HepG2 (cell line): ENCODE measurements around the gene CDO1. TPM values are rescaled to one million over a fixed set of nuclear protein-coding genes. Genes with fewer than 3 reads are reported as not detected.

ENCODE experiments used
- ATAC-seq: fragments of 200-7000 bp; cut with Tn5 transposase; 3 replicates; pipeline ENCODE4 v1.9.1; 2020; ENCODE audit warnings: mild to moderate bottlenecking, moderate library complexity
- BruUV-seq: library from RNA; stranded (reverse); fragments of 400-500 nt; replicated peaks from 2 replicates; lab custom pipeline; 2021; lab: Mats Ljungman, UMichigan
- CTCF ChIA-PET: fragments of 300-600 bp; formaldehyde crosslinking; extraction: SDS; loops from one replicate; lab custom pipeline; 2021; ENCODE audit warnings: low total read pairs, inconsistent platforms, low intra/inter-chr PET ratio; lab: Yijun Ruan, JAX
- POLR2A ChIA-PET: fragments of 350-600 bp; sonication (Branson Sonifier 250); formaldehyde crosslinking; loops from one replicate; lab custom pipeline; 2020; ENCODE audit warnings: antibody characterized with exemption, inconsistent platforms; lab: Yijun Ruan, JAX
- DNase-seq: peaks from one replicate; pipeline ENCODE4 v3.0.0-alpha.2; 2015; ENCODE audit warnings: low spot score
- FAIRE-seq: peaks from 3 replicates; lab custom pipeline; 2011; peaks lifted over from hg19 to GRCh38; lab: Jason Lieb, UNC
- H2AFZ ChIP-seq: one replicate; pipeline ENCODE4 v1.6.1; 2011; ENCODE audit warnings: low read length, inconsistent platforms
- H3K27ac ChIP-seq: fragments of 300-600 bp; 3 replicates; pipeline ENCODE4 v1.8.0; 2011; ENCODE audit warnings: mixed run types, mild to moderate bottlenecking, mixed read lengths, low read length, inconsistent platforms; ENCODE audit not compliant: insufficient read depth; ENCODE audit errors: extremely low read length
- H3K27me3 ChIP-seq, 2 experiments: fragments of 200-600 bp in 1 of 2; 2 replicates in 1 of 2; 3 replicates in 1 of 2; pipeline versions ENCODE4 v1.6.0 to v1.8.0; 2011; ENCODE audit warnings: low read length in 2 of 2, mild to moderate bottlenecking in 2 of 2, moderate library complexity in 2 of 2, inconsistent platforms in 1 of 2; ENCODE audit not compliant: insufficient read depth in 2 of 2, control insufficient read depth in 1 of 2
- H3K36me3 ChIP-seq, 2 experiments: fragments of 200-600 bp in 1 of 2; replicated peaks in 1 of 2; 2 replicates in 1 of 2; 3 replicates in 1 of 2; pipeline versions ENCODE4 v1.5.1 to v1.8.0; 2011; ENCODE audit warnings: low read length in 2 of 2, inconsistent platforms in 1 of 2; ENCODE audit not compliant: insufficient read depth in 2 of 2, control insufficient read depth in 1 of 2
- H3K4me1 ChIP-seq: 2 replicates; pipeline ENCODE4 v1.5.1; 2012; ENCODE audit warnings: low read length, inconsistent platforms; ENCODE audit not compliant: insufficient read depth
- H3K4me2 ChIP-seq: 2 replicates; pipeline ENCODE4 v1.6.0; 2011; ENCODE audit warnings: low read depth, low read length, inconsistent platforms
- H3K4me3 ChIP-seq, 3 experiments: fragments of 200-600 bp in 1 of 3; sonication (generic), shearing (Covaris generic) in 1 of 3; replicated peaks in 1 of 3; 2 replicates each; pipeline ENCODE4 v1.5.1; 2011 to 2016; ENCODE audit warnings: low read length in 3 of 3, inconsistent platforms in 2 of 3, low read depth in 2 of 3, mild to moderate bottlenecking in 2 of 3, control low read depth in 1 of 3, mixed read lengths in 1 of 3; ENCODE audit not compliant: insufficient read depth in 1 of 3
- H3K79me2 ChIP-seq: one replicate; pipeline ENCODE4 v1.6.1; 2011; ENCODE audit warnings: low read length, inconsistent platforms; ENCODE audit not compliant: insufficient read depth
- H3K9ac ChIP-seq: 2 replicates; pipeline ENCODE4 v1.6.0; 2011; ENCODE audit warnings: mild to moderate bottlenecking, low read depth, low read length, inconsistent platforms; ENCODE audit not compliant: insufficient read depth
- H3K9me3 ChIP-seq: 2 replicates; pipeline ENCODE4 v1.5.1; 2012; ENCODE audit warnings: mild to moderate bottlenecking, low read length
- H4K20me1 ChIP-seq: 2 replicates; pipeline ENCODE4 v1.6.0; 2011; ENCODE audit warnings: inconsistent platforms, mild to moderate bottlenecking, low read length, moderate library complexity; ENCODE audit not compliant: insufficient read depth
- GATAD1 ChIP-seq: IDR thresholded peaks from 2 replicates; pipeline ENCODE4 v1.6.1; 2016; ENCODE audit warnings: missing genetic modification reagents, missing compliant biosample characterization
- NFKB2 ChIP-seq: sonication (generic); formaldehyde crosslinking; IDR thresholded peaks from 2 replicates; pipeline ENCODE4 v1.4.0; 2020; ENCODE audit warnings: missing genetic modification reagents, borderline replicate concordance
- SNAPC4 ChIP-seq: sonication (generic); formaldehyde crosslinking; IDR thresholded peaks from 2 replicates; pipeline ENCODE4 v1.4.0; 2020; ENCODE audit warnings: mild to moderate bottlenecking, missing genetic modification reagents
- STAT6 ChIP-seq: sonication (generic); formaldehyde crosslinking; IDR thresholded peaks from 2 replicates; pipeline ENCODE4 v1.4.0; 2020; ENCODE audit warnings: missing genetic modification reagents, mild to moderate bottlenecking, borderline replicate concordance
- ZEB1 ChIP-seq: IDR thresholded peaks from 2 replicates; pipeline ENCODE4 v1.6.1; 2012; ENCODE audit warnings: mild to moderate bottlenecking, low read depth, inconsistent platforms; ENCODE audit not compliant: insufficient replicate concordance
- ZNF296 ChIP-seq: sonication (generic); formaldehyde crosslinking; conservative IDR thresholded peaks from 2 replicates; pipeline ENCODE4 v1.5.0; 2020; ENCODE audit warnings: mild to moderate bottlenecking, missing genetic modification reagents
- ZNF34 ChIP-seq: sonication (generic); formaldehyde crosslinking; IDR thresholded peaks from 2 replicates; pipeline ENCODE4 v1.4.0; 2020; ENCODE audit warnings: mild to moderate bottlenecking, missing genetic modification reagents, borderline replicate concordance
- ZNF446 ChIP-seq: sonication (generic); formaldehyde crosslinking; IDR thresholded peaks from 2 replicates; pipeline ENCODE4 v1.5.0; 2020; ENCODE audit warnings: mild to moderate bottlenecking, missing genetic modification reagents
- in situ Hi-C: cut with HindIII; loops from 2 replicates; pipeline ENCODE4 v1.10.0; 2017; ENCODE audit warnings: low pct_unique_long_range_greater_than_20kb; ENCODE audit not compliant: extremely low pct_ligation_motif_present
- intact Hi-C: fragments of 100-400 bp; cut with micrococcal nuclease; formaldehyde crosslinking; loops from one replicate; pipeline ENCODE4 v1.10.0; 2022; ENCODE audit not compliant: unreplicated experiment
- polyA plus RNA-seq, 8 experiments: library from polyadenylated mRNA; depleted of rRNA in 3 of 8; stranded (reverse) in 7 of 8; unstranded in 1 of 8; fragments of >200 nt; fragmentation: Illumina TruSeq in 4 of 8; extraction: Trizol in 4 of 8; gene quantifications; 2 replicates each; pipeline versions ENCODE4 v1.2.1 to v1.2.3, GENCODE V29; 2011 to 2016; ENCODE audit warnings: low read depth in 4 of 8, missing spikeins in 1 of 8, mixed read lengths in 1 of 8; ENCODE audit not compliant: insufficient read depth in 1 of 8
- total RNA-seq, 5 experiments: library from RNA; depleted of rRNA; stranded (reverse); fragments of >200 nt; fragmentation: Illumina TruSeq; extraction: Trizol; gene quantifications; 2 replicates each; pipeline ENCODE4 v1.2.3, GENCODE V29; 2016; ENCODE audit warnings: low read depth in 1 of 5

Gene CDO1
- total and polyA plus RNA-seq, 2 of the 13 experiments (the other 11 are each of a cell fraction or from before 2014, with no cell fraction given) = 3.2 to 4.4 TPM

GRCh38 chr5:115811406-115811805 is 5.1 kb downstream of the CDO1 start (continued):
- TF ChIP-seq STAT6 (CRISPR knock-in tag) (no peak), ZNF34 (CRISPR knock-in tag) (no peak), SNAPC4 (CRISPR knock-in tag) (no peak)
- TF ChIP-seq, all 625 proteins: peak for 0

- Histone ChIP-seq H3K4me1 (peaks cover 50% of the 10 kb centered on the region), H3K4me3 (no peak overlapping the region), H3K36me3 (no peaks in the 10 kb centered on the region), H3K9ac (no peak overlapping the region), H2AFZ (no peak overlapping the region), H3K4me2 (no peak overlapping the region), H3K27ac (no peak overlapping the region), H3K79me2 (no peaks in the 10 kb centered on the region), H3K9me3 (no peaks in the 10 kb centered on the region), H4K20me1 (no peaks in the 10 kb centered on the region), H3K27me3 (peaks cover under 1 to 23% of the 10 kb centered on the region in 2 experiments; a peak in 3 of 5 replicates)
- no peak for TF ChIP-seq NFKB2 (CRISPR knock-in tag)
- TF ChIP-seq GATAD1 (CRISPR knock-in tag) = no peak
- TF ChIP-seq ZNF296 = no peak
- no peak for TF ChIP-seq ZNF446 (CRISPR knock-in tag)
- TF ChIP-seq ZEB1 = no peak
- ATAC-seq (no peak), FAIRE-seq (no peak), DNase-seq (no peak)
- ChIA-PET CTCF (no interaction called here), POLR2A (no interaction called here)
- intact Hi-C loops (no loop called here), in situ Hi-C loops (no loop called here)
- no TSS peak for BruUV-seq
These were observed 5.7 kb downstream of the CDO1 start for GRCh38 chr5:115810761-115811160.
